AG04450 (cell line): ENCODE measurements around the gene IGLL1. TPM values are rescaled to one million over a fixed set of nuclear protein-coding genes. Genes with fewer than 3 reads are reported as not detected.

ENCODE experiments used
- CTCF ChIA-PET: fragments of 300-600, 350-600 bp; formaldehyde crosslinking; extraction: SDS; loops from one replicate; lab custom pipeline; 2022; ENCODE audit warnings: antibody characterized with exemption, inconsistent platforms; lab: Charles Lee
- POLR2A ChIA-PET: fragments of 350-600 bp; formaldehyde crosslinking; extraction: SDS; loops from one replicate; lab custom pipeline; 2021; ENCODE audit warnings: antibody characterized with exemption, inconsistent platforms; lab: Yijun Ruan, JAX
- DNase-seq: peaks from one replicate; pipeline ENCODE4 v3.0.0-alpha.2; 2011; ENCODE audit warnings: low read depth, low spot score
- H3K27ac ChIP-seq: one replicate; pipeline ENCODE4 v1.5.1; 2012; ENCODE audit warnings: low read depth, low read length, control low read depth
- H3K27me3 ChIP-seq: one replicate; pipeline ENCODE4 v1.6.0; 2012; ENCODE audit warnings: low read length; ENCODE audit not compliant: control insufficient read depth, insufficient read depth
- H3K4me3 ChIP-seq: 2 replicates; pipeline ENCODE4 v1.5.1; 2011; ENCODE audit warnings: mild to moderate bottlenecking, low read depth, low read length, control low read depth
- H3K9me3 ChIP-seq: 2 replicates; pipeline ENCODE4 v1.5.1; 2012; ENCODE audit warnings: low read length; ENCODE audit not compliant: control insufficient read depth, insufficient read depth
- polyA plus RNA-seq: library from polyadenylated mRNA; depleted of rRNA; stranded (reverse); fragments of >200 nt; gene quantifications from 2 replicates; pipeline ENCODE4 v1.2.3, GENCODE V29; 2011
- TF ChIP-seq, protein P1 (sequence below): IDR thresholded peaks from 2 replicates; pipeline ENCODE4 v1.5.1; 2011; ENCODE audit warnings: low read depth, low read length, control low read depth, inconsistent platforms

IGLL1 gene
- polyA plus RNA-seq, 1 experiment = not detected

DNA sequence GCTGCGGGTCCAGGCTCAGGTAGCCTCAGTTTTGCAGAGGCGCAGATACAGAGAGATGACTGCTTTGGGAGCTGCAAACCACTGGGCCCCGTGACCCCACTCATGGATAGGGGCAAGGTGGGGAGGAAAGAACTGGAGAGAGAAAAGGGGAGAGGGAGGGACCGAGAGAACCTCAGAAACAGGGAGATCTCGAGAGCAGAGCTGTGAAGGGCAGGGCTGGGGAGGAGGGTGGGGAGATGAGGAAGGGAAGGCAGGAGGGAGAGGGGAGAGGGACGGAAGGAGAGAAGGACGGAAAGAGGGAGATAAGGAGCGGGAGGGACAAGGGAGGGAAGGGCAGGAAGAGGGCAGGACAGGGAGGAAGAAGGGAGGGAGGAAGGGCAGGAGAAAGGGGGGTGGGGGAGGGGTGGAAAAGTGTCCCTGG is 46.3 kb downstream of the IGLL1 start:
- H3K4me3 ChIP-seq = no peak overlapping the region
- TF ChIP-seq, protein P1, sequence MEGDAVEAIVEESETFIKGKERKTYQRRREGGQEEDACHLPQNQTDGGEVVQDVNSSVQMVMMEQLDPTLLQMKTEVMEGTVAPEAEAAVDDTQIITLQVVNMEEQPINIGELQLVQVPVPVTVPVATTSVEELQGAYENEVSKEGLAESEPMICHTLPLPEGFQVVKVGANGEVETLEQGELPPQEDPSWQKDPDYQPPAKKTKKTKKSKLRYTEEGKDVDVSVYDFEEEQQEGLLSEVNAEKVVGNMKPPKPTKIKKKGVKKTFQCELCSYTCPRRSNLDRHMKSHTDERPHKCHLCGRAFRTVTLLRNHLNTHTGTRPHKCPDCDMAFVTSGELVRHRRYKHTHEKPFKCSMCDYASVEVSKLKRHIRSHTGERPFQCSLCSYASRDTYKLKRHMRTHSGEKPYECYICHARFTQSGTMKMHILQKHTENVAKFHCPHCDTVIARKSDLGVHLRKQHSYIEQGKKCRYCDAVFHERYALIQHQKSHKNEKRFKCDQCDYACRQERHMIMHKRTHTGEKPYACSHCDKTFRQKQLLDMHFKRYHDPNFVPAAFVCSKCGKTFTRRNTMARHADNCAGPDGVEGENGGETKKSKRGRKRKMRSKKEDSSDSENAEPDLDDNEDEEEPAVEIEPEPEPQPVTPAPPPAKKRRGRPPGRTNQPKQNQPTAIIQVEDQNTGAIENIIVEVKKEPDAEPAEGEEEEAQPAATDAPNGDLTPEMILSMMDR = no peak
- ChIA-PET CTCF (interaction anchor here (0.5 to 0.9 kb wide), 2 partner anchors 57 to 323 kb away, joined by 3 read pairs; no protein-coding TSS in a partner anchor), POLR2A (no interaction called here)
- DNase-seq = no peak
- H3K27me3 ChIP-seq = peaks cover 5% of the 10 kb centered on the region
- no peaks in the 10 kb centered on the region for H3K9me3 ChIP-seq
- no peak overlapping the region for H3K27ac ChIP-seq

DNA sequence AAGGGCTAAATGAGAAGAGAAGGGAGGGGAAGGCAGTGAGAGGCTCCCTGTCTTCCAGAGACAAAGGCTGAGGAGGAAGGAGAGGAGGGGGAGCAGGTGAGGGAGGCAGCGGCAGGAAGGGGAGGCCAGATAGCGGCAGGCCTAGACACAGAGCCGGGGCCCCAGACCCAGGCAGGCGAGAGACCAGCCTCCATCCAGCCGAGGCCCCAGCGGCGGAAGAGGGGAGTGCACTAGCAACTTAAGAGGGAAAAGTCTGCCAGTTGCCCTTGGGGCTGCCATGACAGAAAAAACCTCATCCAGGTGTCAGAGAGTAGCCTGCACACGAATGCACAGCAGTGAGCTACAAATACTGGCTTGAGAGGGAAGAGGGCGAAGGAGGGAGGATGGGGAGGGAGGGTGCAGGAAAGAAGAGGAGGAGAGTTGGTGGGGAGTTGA is 46.7 kb downstream of the IGLL1 start:
- POLR2A ChIA-PET = no interaction called here

DNA sequence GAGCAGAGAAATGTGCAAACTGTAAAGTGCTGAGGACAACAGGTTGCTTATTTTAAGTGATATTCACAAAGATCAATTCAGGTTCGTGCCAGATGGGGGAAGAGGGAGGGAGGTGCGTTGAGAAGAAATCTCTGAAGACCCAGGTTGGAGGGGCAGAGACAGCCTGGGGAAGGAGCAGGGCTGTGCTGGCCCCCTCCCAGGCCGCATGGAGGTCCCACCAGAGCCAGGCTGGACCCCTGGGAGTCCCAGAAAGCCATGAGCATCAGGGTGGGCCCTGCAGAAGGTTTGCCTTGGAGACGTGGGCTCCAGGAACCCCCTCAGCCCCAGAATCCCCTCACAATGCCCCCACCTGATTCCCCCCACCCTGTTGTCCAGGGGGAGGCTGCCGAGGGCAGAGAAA is 47.4 kb downstream of the IGLL1 start:
- no peak overlapping the region for H3K27ac ChIP-seq
- H3K4me3 ChIP-seq = no peak overlapping the region
- no peaks in the 10 kb centered on the region for H3K9me3 ChIP-seq
- peaks cover 5% of the 10 kb centered on the region for H3K27me3 ChIP-seq
- no peak for DNase-seq
- ChIA-PET POLR2A (no interaction called here), CTCF (no interaction called here)
- TF ChIP-seq, protein P1 = no peak

More for the DNA sequence above, 46.7 kb downstream of the IGLL1 start:
- H3K27me3 ChIP-seq = peaks cover 5% of the 10 kb centered on the region
- no peak for DNase-seq
- no peaks in the 10 kb centered on the region for H3K9me3 ChIP-seq
- H3K4me3 ChIP-seq = no peak overlapping the region
- no peak overlapping the region for H3K27ac ChIP-seq
- TF ChIP-seq, protein P1 = peak; percentile 58
- CTCF ChIA-PET = interaction anchor here (0.5 to 0.9 kb wide), 2 partner anchors 57 to 324 kb away, joined by 3 read pairs; no protein-coding TSS in a partner anchor

DNA sequence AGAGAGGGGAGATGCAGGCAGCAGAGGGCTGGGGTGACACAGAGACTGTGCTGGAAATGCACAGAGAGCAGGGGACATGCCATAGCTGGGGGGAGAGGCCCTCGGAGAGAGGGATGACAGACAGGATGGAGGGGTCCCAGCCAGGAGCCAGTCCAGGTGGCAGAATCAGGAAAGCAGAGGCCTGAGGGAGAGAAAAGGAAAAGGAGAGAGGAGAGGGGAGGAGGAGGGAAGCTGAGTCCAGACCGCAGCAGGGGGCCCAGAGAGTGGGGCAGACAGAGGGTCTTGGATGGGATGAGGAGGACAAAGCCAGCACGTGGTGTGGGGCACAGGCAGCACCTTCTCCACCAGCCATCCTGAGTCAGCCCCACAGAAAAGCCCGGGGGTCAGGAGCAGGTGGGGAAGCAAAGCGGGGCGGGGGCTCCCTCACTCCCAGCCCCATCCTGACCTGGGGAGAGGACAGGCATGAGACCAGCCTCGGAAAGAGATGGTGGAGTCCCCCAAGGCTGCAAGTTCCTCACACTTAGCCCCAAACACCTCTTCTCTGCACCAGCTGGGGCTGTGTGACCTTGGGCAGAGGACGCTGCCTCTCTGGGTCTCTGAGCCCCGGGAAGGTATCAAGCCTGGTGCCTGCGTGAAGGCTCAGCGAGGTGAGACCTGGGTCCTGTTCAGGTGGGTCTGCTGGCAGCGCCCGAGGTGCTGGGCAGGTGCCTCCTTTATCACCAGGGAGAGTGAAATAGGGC is 48.0 kb downstream of the IGLL1 start:
- TF ChIP-seq, protein P1 = no peak
- ChIA-PET CTCF (no interaction called here), POLR2A (no interaction called here)
- Histone ChIP-seq H3K27me3 (peaks cover 5% of the 10 kb centered on the region), H3K4me3 (no peak overlapping the region), H3K27ac (no peak overlapping the region), H3K9me3 (no peaks in the 10 kb centered on the region)
- no peak for DNase-seq

DNA sequence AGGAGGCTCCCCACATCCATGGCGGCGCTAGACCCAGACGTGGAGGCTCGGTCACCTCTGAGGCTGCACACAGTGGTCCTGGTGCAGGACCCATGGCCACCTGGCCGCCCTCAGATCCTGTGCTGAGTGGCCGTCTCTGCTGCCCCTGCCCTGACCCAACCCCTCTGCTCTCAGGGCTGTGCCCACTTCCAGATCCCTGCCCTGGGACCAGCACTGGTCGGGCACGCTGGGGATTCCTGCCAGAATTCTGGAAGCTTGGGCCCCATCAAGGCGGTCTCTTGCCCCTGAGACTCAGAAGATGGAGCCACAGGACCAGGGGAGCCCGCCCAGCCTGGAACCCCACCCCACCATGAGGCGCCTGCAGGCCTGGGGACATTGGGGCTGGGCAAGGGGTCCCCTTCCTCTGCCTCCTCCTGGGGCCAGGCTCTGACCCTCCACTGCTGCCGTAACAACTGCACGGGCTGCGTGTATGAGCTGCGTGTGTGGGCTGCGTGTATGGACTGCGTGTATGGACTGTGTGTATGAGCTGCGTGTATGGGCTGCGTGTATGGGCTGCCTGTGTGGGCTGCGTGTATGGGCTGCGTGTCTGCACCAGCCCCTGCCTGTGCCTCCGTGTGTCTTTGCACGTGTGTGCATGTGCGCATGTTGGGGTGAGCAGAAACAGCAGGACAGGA is 48.7 kb downstream of the IGLL1 start:
- TF ChIP-seq, protein P1 = no peak
- DNase-seq = no peak
- H3K27me3 ChIP-seq = peaks cover 5% of the 10 kb centered on the region
- H3K27ac ChIP-seq = no peak overlapping the region
- ChIA-PET POLR2A (no interaction called here), CTCF (no interaction called here)
- H3K4me3 ChIP-seq = no peak overlapping the region
- no peaks in the 10 kb centered on the region for H3K9me3 ChIP-seq
